MCF 10A (cell line): ENCODE data around the gene COPB1. TPM values are rescaled to one million over a fixed set of nuclear protein-coding genes. Genes with fewer than 3 reads are reported as not detected.

Experiments used
- BruUV-seq: library from RNA; stranded (reverse); fragments of 400-500 nt; replicated peaks from 2 replicates; lab custom pipeline; 2021; lab: Mats Ljungman, UMichigan
- CTCF ChIA-PET: fragments of 300-600 bp; sonication (Branson Sonifier 250); formaldehyde crosslinking; extraction: SDS; loops from one replicate; lab custom pipeline; 2021; ENCODE audit warnings: antibody characterized with exemption, inconsistent platforms; lab: Yijun Ruan, JAX
- POLR2A ChIA-PET: fragments of 300-600, 350-650 bp; sonication (Branson Sonifier 250); formaldehyde crosslinking; extraction: SDS; loops from one replicate; lab custom pipeline; 2020; ENCODE audit warnings: antibody characterized with exemption, inconsistent platforms; lab: Yijun Ruan, JAX
- DNase-seq: peaks from one replicate; pipeline ENCODE4 v3.0.0-alpha.2; 2018; ENCODE audit not compliant: unreplicated experiment
- H3K27ac Mint-ChIP-seq: one replicate; pipeline ENCODE4 v1.8.0; 2022; ENCODE audit warnings: mild to moderate bottlenecking, low read depth, mixed read lengths; ENCODE audit not compliant: unreplicated experiment
- H3K27me3 Mint-ChIP-seq: one replicate; pipeline ENCODE4 v1.8.0; 2022; ENCODE audit warnings: mixed read lengths; ENCODE audit not compliant: insufficient read depth, unreplicated experiment
- H3K36me3 Mint-ChIP-seq: one replicate; pipeline ENCODE4 v1.8.0; 2022; ENCODE audit warnings: mild to moderate bottlenecking, moderate library complexity, mixed read lengths; ENCODE audit not compliant: insufficient read depth, unreplicated experiment
- H3K4me1 Mint-ChIP-seq: one replicate; pipeline ENCODE4 v1.8.0; 2022; ENCODE audit warnings: mixed read lengths; ENCODE audit not compliant: insufficient read depth, unreplicated experiment
- H3K4me3 Mint-ChIP-seq: one replicate; pipeline ENCODE4 v1.8.0; 2022; ENCODE audit warnings: mild to moderate bottlenecking, moderate library complexity, mixed read lengths; ENCODE audit not compliant: unreplicated experiment
- H3K9me3 Mint-ChIP-seq: one replicate; pipeline ENCODE4 v1.8.0; 2022; ENCODE audit warnings: mixed read lengths; ENCODE audit not compliant: unreplicated experiment
- intact Hi-C: fragments of 100-400 bp; cut with micrococcal nuclease; formaldehyde crosslinking; loops from 2 replicates; pipeline ENCODE4 v1.14.1; 2022
- total RNA-seq: library from RNA; stranded (reverse); gene quantifications from 2 replicates; pipeline ENCODE4 v1.2.3, GENCODE V29; 2022
- TF ChIP-seq, protein P1 (sequence below): fragments of 200-600 bp; IDR thresholded peaks from one replicate; pipeline ENCODE4 v1.8.0; 2022; ENCODE audit warnings: antibody characterized with exemption, mild to moderate bottlenecking; ENCODE audit not compliant: unreplicated experiment

COPB1 gene
- total RNA-seq, 1 experiment from 2014 or later: 159 TPM

- H3K27ac Mint-ChIP-seq: no peak overlapping the region
These were observed 50.3 kb downstream of the COPB1 start for GRCh38 chr11:14449302-14449714.

GRCh38 chr11:14448240-14448639 is 51.4 kb downstream of the COPB1 start:
- TF ChIP-seq, protein P1, sequence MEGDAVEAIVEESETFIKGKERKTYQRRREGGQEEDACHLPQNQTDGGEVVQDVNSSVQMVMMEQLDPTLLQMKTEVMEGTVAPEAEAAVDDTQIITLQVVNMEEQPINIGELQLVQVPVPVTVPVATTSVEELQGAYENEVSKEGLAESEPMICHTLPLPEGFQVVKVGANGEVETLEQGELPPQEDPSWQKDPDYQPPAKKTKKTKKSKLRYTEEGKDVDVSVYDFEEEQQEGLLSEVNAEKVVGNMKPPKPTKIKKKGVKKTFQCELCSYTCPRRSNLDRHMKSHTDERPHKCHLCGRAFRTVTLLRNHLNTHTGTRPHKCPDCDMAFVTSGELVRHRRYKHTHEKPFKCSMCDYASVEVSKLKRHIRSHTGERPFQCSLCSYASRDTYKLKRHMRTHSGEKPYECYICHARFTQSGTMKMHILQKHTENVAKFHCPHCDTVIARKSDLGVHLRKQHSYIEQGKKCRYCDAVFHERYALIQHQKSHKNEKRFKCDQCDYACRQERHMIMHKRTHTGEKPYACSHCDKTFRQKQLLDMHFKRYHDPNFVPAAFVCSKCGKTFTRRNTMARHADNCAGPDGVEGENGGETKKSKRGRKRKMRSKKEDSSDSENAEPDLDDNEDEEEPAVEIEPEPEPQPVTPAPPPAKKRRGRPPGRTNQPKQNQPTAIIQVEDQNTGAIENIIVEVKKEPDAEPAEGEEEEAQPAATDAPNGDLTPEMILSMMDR: no peak
- no TSS peak for BruUV-seq
- ChIA-PET CTCF (interaction anchor here (0.6 to 2.1 kb wide), 4 partner anchors 29 to 148 kb away, joined by 3 to 13 read pairs (median 4); no protein-coding TSS in a partner anchor), POLR2A (interaction anchor here (0.7 to 1.8 kb wide), 3 partner anchors 26 to 106 kb away, joined by 3 to 6 read pairs (median 3); no protein-coding TSS in a partner anchor)
- H3K27ac Mint-ChIP-seq: peak overlapping the region; percentile 1
- H3K27me3 Mint-ChIP-seq: no peaks in the 10 kb centered on the region
- peaks cover 18% of the 10 kb centered on the region for H3K36me3 Mint-ChIP-seq
- no peak overlapping the region for H3K4me3 Mint-ChIP-seq
- peaks cover 8% of the 10 kb centered on the region for H3K4me1 Mint-ChIP-seq
- no peak for DNase-seq
- intact Hi-C loops: no loop called here
- no peaks in the 10 kb centered on the region for H3K9me3 Mint-ChIP-seq

More at GRCh38 chr11:14449302-14449714, 50.3 kb downstream of the COPB1 start:
- Mint-ChIP-seq H3K4me1 (peaks cover 8% of the 10 kb centered on the region), H3K36me3 (peaks cover 23% of the 10 kb centered on the region), H3K27me3 (no peaks in the 10 kb centered on the region), H3K9me3 (no peaks in the 10 kb centered on the region), H3K4me3 (no peak overlapping the region)
- CTCF ChIA-PET: interaction anchor here (0.7 to 2.1 kb wide), 5 partner anchors 27 to 148 kb away, joined by 3 to 6 read pairs (median 4); no protein-coding TSS in a partner anchor
- intact Hi-C loops: no loop called here
- TF ChIP-seq, protein P1: no peak
- no peak for DNase-seq
- POLR2A ChIA-PET: interaction anchor here (0.6 to 1.8 kb wide), 4 partner anchors 36 to 149 kb away, joined by 4 to 10 read pairs (median 5); no protein-coding TSS in a partner anchor
- BruUV-seq: no TSS peak

- peaks cover 8% of the 10 kb centered on the region for H3K4me1 Mint-ChIP-seq
These were observed 52.9 kb downstream of the COPB1 start for GRCh38 chr11:14446701-14447169.

More at GRCh38 chr11:14446701-14447169, 52.9 kb downstream of the COPB1 start:
- H3K36me3 Mint-ChIP-seq: peaks cover 14% of the 10 kb centered on the region
- ChIA-PET CTCF (interaction anchor here (0.6 to 2.0 kb wide), 5 partner anchors 9 to 1329 kb away, joined by 3 to 13 read pairs (median 3); no protein-coding TSS in a partner anchor), POLR2A (interaction anchor here (0.6 to 1.4 kb wide), 2 partner anchors 11 to 89 kb away, joined by 4 to 6 read pairs; no protein-coding TSS in a partner anchor)
- H3K27ac Mint-ChIP-seq: peak overlapping the region; percentile 81
- no TSS peak for BruUV-seq
- DNase-seq: no peak
- no peaks in the 10 kb centered on the region for H3K27me3 Mint-ChIP-seq
- no peaks in the 10 kb centered on the region for H3K9me3 Mint-ChIP-seq
- no peak overlapping the region for H3K4me3 Mint-ChIP-seq
- TF ChIP-seq, protein P1: no peak
- intact Hi-C loops: no loop called here
